Caco-2 (cell line): ENCODE measurements around the gene RAB13. TPM values are rescaled to one million over a fixed set of nuclear protein-coding genes. Genes with fewer than 3 reads are reported as not detected.

ENCODE experiments used
- BruUV-seq: library from RNA; stranded (reverse); fragments of 400-500 nt; replicated peaks from 2 replicates; lab custom pipeline; 2021; lab: Mats Ljungman, UMichigan
- CTCF ChIA-PET: fragments of 300-600 bp; sonication (Branson Sonifier 250); formaldehyde crosslinking; loops from one replicate; lab custom pipeline; 2022; ENCODE audit warnings: antibody characterized with exemption; lab: Charles Lee
- POLR2A ChIA-PET: fragments of 300-600 bp; sonication (Branson Sonifier 250); formaldehyde crosslinking; loops from one replicate; lab custom pipeline; 2022; ENCODE audit warnings: antibody characterized with exemption; lab: Charles Lee
- DNase-seq, 2 experiments: peaks; one replicate each; pipeline versions ENCODE4 v3.0.0 to v3.0.0-alpha.2; 2020 to 2022
- H3K27me3 ChIP-seq: replicated peaks from 2 replicates; pipeline ENCODE4 v1.6.0; 2011; ENCODE audit warnings: low read length; ENCODE audit not compliant: control insufficient read depth, insufficient read depth
- H3K36me3 ChIP-seq: 2 replicates; pipeline ENCODE4 v1.5.1; 2011; ENCODE audit warnings: low read length; ENCODE audit not compliant: control insufficient read depth, insufficient read depth
- H3K4me1 ChIP-seq: fragments of 250-450 bp; sonication (Bioruptor Pico); 2 replicates; pipeline ENCODE4 v1.5.1; 2020; ENCODE audit warnings: mild to moderate bottlenecking
- H3K4me3 ChIP-seq: 2 replicates; pipeline ENCODE4 v1.5.1; 2011; ENCODE audit warnings: low read depth, mild to moderate bottlenecking, control low read depth, low read length
- H3K9me3 ChIP-seq: fragments of 250-450 bp; sonication (Bioruptor Pico); 2 replicates; pipeline ENCODE4 v1.5.1; 2020; ENCODE audit warnings: mild to moderate bottlenecking, moderate library complexity
- H3K27ac Mint-ChIP-seq: one replicate; pipeline ENCODE4 v1.8.0; 2022; ENCODE audit warnings: mixed read lengths; ENCODE audit not compliant: unreplicated experiment
- H3K27me3 Mint-ChIP-seq: one replicate; pipeline ENCODE4 v1.8.0; 2022; ENCODE audit warnings: mixed read lengths; ENCODE audit not compliant: insufficient read depth, unreplicated experiment
- H3K36me3 Mint-ChIP-seq: one replicate; pipeline ENCODE4 v1.8.0; 2022; ENCODE audit warnings: mild to moderate bottlenecking, mixed read lengths; ENCODE audit not compliant: insufficient read depth, unreplicated experiment
- H3K4me1 Mint-ChIP-seq: one replicate; pipeline ENCODE4 v1.8.0; 2022; ENCODE audit warnings: low read depth, mixed read lengths; ENCODE audit not compliant: unreplicated experiment
- H3K4me3 Mint-ChIP-seq: one replicate; pipeline ENCODE4 v1.8.0; 2022; ENCODE audit warnings: mild to moderate bottlenecking, moderate library complexity, mixed read lengths; ENCODE audit not compliant: unreplicated experiment
- H3K9me3 Mint-ChIP-seq: one replicate; pipeline ENCODE4 v1.8.0; 2022; ENCODE audit warnings: mixed read lengths; ENCODE audit not compliant: unreplicated experiment
- CTCF ChIP-seq, 2 experiments: fragments of 200-600 bp in 1 of 2; IDR thresholded peaks; 1 replicate in 1 of 2; 2 replicates in 1 of 2; pipeline versions ENCODE4 v1.5.1 to v1.8.0; 2011 to 2022; ENCODE audit warnings: antibody characterized with exemption in 1 of 2, control low read depth in 1 of 2, inconsistent platforms in 1 of 2, low read depth in 1 of 2, low read length in 1 of 2, mild to moderate bottlenecking in 1 of 2, moderate library complexity in 1 of 2; ENCODE audit not compliant: insufficient read depth in 1 of 2, severe bottlenecking in 1 of 2, unreplicated experiment in 1 of 2
- intact Hi-C: fragments of 100-400 bp; cut with micrococcal nuclease; formaldehyde crosslinking; loops from one replicate; pipeline ENCODE4 v1.10.0; 2022; ENCODE audit not compliant: unreplicated experiment
- total RNA-seq: library from RNA; stranded (reverse); gene quantifications from 2 replicates; pipeline ENCODE4 v1.2.3, GENCODE V29; 2022

RAB13 gene
- total RNA-seq, 1 experiment from 2014 or later, result 79.3 TPM

- peak in 1 of 2 experiments; percentile 47 for DNase-seq
- CTCF ChIA-PET, result no interaction called here
- peak overlapping the region; percentile 21 for H3K27ac Mint-ChIP-seq
Measured at GRCh38 chr1:153953859-153954365, 32.2 kb downstream of the RAB13 start.

DNA sequence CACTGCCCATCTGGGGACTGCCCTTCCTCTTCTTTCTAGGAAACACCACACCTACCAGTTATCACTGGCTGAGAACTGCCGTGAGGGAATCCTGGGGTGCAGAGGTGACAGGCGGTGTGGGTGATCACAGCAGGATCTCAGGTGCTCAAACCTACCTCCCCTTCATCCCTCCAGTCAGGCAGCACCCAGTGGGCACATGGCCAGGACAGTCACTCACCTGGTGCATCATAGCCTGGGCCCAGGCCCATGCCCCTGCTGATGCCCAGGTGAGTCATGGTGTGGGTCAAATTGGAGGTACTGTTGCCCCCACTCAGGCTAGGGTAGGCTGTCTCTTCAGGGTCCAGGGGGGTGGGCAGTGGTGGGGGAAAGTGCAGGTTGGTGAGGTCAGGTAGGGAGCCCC lies 34.3 kb downstream of the RAB13 start:
- intact Hi-C loops, result no loop called here
- DNase-seq, result no peak
- POLR2A ChIA-PET, result no interaction called here
- Histone ChIP-seq H3K4me3 (no peak overlapping the region), H3K36me3 (peaks cover 6% of the 10 kb centered on the region), H3K9me3 (no peaks in the 10 kb centered on the region), H3K4me1 (peaks cover 20% of the 10 kb centered on the region), H3K27me3 (no peaks in the 10 kb centered on the region)
- no peaks in the 10 kb centered on the region for H3K27me3 Mint-ChIP-seq
- CTCF ChIA-PET, result no interaction called here
- peaks cover 19% of the 10 kb centered on the region for H3K4me1 Mint-ChIP-seq
- no peaks in the 10 kb centered on the region for H3K9me3 Mint-ChIP-seq
- H3K27ac Mint-ChIP-seq, result no peak overlapping the region
- H3K36me3 Mint-ChIP-seq, result peaks cover 51% of the 10 kb centered on the region
- BruUV-seq, result no TSS peak
- no peak overlapping the region for H3K4me3 Mint-ChIP-seq
- no peak for TF ChIP-seq CTCF (IDR thresholded peaks at IDR 0.05; ENCODE audit: insufficient read depth in 1 of 2, low read depth in 1 of 2, low read length in 1 of 2, severe bottlenecking in 1 of 2, unreplicated experiment in 1 of 2)

More at GRCh38 chr1:153953859-153954365, 32.2 kb downstream of the RAB13 start:
- H3K27me3 ChIP-seq, result no peaks in the 10 kb centered on the region
- Mint-ChIP-seq H3K9me3 (no peaks in the 10 kb centered on the region), H3K4me1 (peaks cover 21% of the 10 kb centered on the region), H3K27me3 (no peaks in the 10 kb centered on the region), H3K4me3 (peak overlapping the region; percentile 6), H3K36me3 (peaks cover 50% of the 10 kb centered on the region)
- TF ChIP-seq CTCF (IDR thresholded peaks at IDR 0.05; ENCODE audit: insufficient read depth in 1 of 2, low read depth in 1 of 2, low read length in 1 of 2, severe bottlenecking in 1 of 2, unreplicated experiment in 1 of 2), result no peak
- H3K4me3 ChIP-seq, result no peak overlapping the region
- intact Hi-C loops, result no loop called here
- no TSS peak for BruUV-seq
- no peaks in the 10 kb centered on the region for H3K9me3 ChIP-seq
- POLR2A ChIA-PET, result interaction anchor here (1.4 kb wide), 1 partner anchor 24 kb away, joined by 4 read pairs; the partner anchor contains the start of gene JTB
- H3K4me1 ChIP-seq, result peaks cover 22% of the 10 kb centered on the region
- peaks cover 6% of the 10 kb centered on the region for H3K36me3 ChIP-seq

GRCh38 chr1:153951183-153951582 lies 35.0 kb downstream of the RAB13 start:
- peaks cover 17% of the 10 kb centered on the region for H3K4me1 ChIP-seq
- Mint-ChIP-seq H3K36me3 (peaks cover 52% of the 10 kb centered on the region), H3K4me3 (no peak overlapping the region), H3K4me1 (peaks cover 21% of the 10 kb centered on the region), H3K9me3 (no peaks in the 10 kb centered on the region), H3K27me3 (no peaks in the 10 kb centered on the region), H3K27ac (no peak overlapping the region)
- H3K4me3 ChIP-seq, result no peak overlapping the region
- ChIA-PET POLR2A (no interaction called here), CTCF (no interaction called here)
- no TSS peak for BruUV-seq
- no peak for TF ChIP-seq CTCF (IDR thresholded peaks at IDR 0.05; ENCODE audit: insufficient read depth in 1 of 2, low read depth in 1 of 2, low read length in 1 of 2, severe bottlenecking in 1 of 2, unreplicated experiment in 1 of 2)
- no peak for DNase-seq
- peaks cover 6% of the 10 kb centered on the region for H3K36me3 ChIP-seq
- no peaks in the 10 kb centered on the region for H3K9me3 ChIP-seq
- intact Hi-C loops, result no loop called here
- H3K27me3 ChIP-seq, result no peaks in the 10 kb centered on the region
